HepG2 (cell line): ENCODE results near the gene IQGAP3. TPM values are rescaled to one million over a fixed set of nuclear protein-coding genes. Genes with fewer than 3 reads are reported as not detected.
A peak's percentile ranks its signal among the peaks of the same experiment; 100 is the strongest.

ENCODE experiments used
- ARID4A ChIP-seq: sonication (generic); formaldehyde crosslinking; IDR thresholded peaks from 2 replicates; pipeline ENCODE4 v1.5.0; 2020; ENCODE audit warnings: mild to moderate bottlenecking, missing genetic modification reagents, borderline replicate concordance
- EP300 ChIP-seq, 3 experiments: sonication (generic) in 1 of 3; formaldehyde crosslinking in 1 of 3; IDR thresholded peaks; 2 replicates each; pipeline versions ENCODE4 v1.5.1 to v1.6.1; 2011 to 2020; ENCODE audit warnings: low read depth in 2 of 3, low read length in 2 of 3, borderline replicate concordance in 1 of 3, improper control_type of control experiment in 1 of 3, mild to moderate bottlenecking in 1 of 3, missing genetic modification reagents in 1 of 3, moderate library complexity in 1 of 3
- FOXO4 ChIP-seq: sonication (generic); formaldehyde crosslinking; conservative IDR thresholded peaks from 2 replicates; pipeline ENCODE4 v1.8.1; 2023; ENCODE audit warnings: missing genetic modification reagents
- GABPA ChIP-seq, 2 experiments: IDR thresholded peaks; 2 replicates each; pipeline ENCODE4 v1.6.1; 2011 to 2016; ENCODE audit warnings: low read depth in 2 of 2, low read length in 1 of 2, missing biosample characterization in 1 of 2, missing genetic modification characterization in 1 of 2
- KAT8 ChIP-seq: IDR thresholded peaks from 2 replicates; pipeline ENCODE4 v1.6.1; 2016; ENCODE audit warnings: missing genetic modification reagents, missing compliant biosample characterization
- MXI1 ChIP-seq: IDR thresholded peaks from 3 replicates; pipeline ENCODE4 v1.6.1; 2012; ENCODE audit warnings: low read depth, low read length, inconsistent platforms, borderline replicate concordance
- REXO4 ChIP-seq: sonication (generic); formaldehyde crosslinking; IDR thresholded peaks from 2 replicates; pipeline ENCODE4 v1.8.0; 2022; ENCODE audit warnings: missing genetic modification reagents, mild to moderate bottlenecking, borderline replicate concordance
- SAP130 ChIP-seq: IDR thresholded peaks from 2 replicates; pipeline ENCODE4 v1.6.1; 2016; ENCODE audit warnings: low read depth
- SMAD3 ChIP-seq: sonication (generic); formaldehyde crosslinking; IDR thresholded peaks from 2 replicates; pipeline ENCODE4 v1.4.0; 2020; ENCODE audit warnings: missing genetic modification reagents
- TAF15 ChIP-seq: fragments of 200-400 bp; formaldehyde crosslinking; IDR thresholded peaks from one replicate; pipeline ENCODE4 v1.6.1; 2018; ENCODE audit warnings: mild to moderate bottlenecking, low read depth, low read length; ENCODE audit not compliant: poor library complexity, severe bottlenecking
- YEATS2 ChIP-seq: sonication (generic); formaldehyde crosslinking; IDR thresholded peaks from 2 replicates; pipeline ENCODE4 v1.4.0; 2020; ENCODE audit warnings: missing genetic modification reagents, borderline replicate concordance
- ZNF792 ChIP-seq: IDR thresholded peaks from 2 replicates; pipeline ENCODE4 v1.6.1; 2016
- ZNF816 ChIP-seq: sonication (generic); formaldehyde crosslinking; IDR thresholded peaks from 2 replicates; pipeline ENCODE4 v1.8.0; 2022; ENCODE audit warnings: missing genetic modification reagents, mild to moderate bottlenecking, borderline replicate concordance
- ZSCAN31 ChIP-seq: sonication (generic); formaldehyde crosslinking; IDR thresholded peaks from 2 replicates; pipeline ENCODE4 v1.5.0; 2020; ENCODE audit warnings: low read depth, mild to moderate bottlenecking, missing genetic modification reagents
- polyA plus RNA-seq, 8 experiments: library from polyadenylated mRNA; depleted of rRNA in 3 of 8; stranded (reverse) in 7 of 8; unstranded in 1 of 8; fragments of >200 nt; fragmentation: Illumina TruSeq in 4 of 8; extraction: Trizol in 4 of 8; gene quantifications; 2 replicates each; pipeline versions ENCODE4 v1.2.1 to v1.2.3, GENCODE V29; 2011 to 2016; ENCODE audit warnings: low read depth in 4 of 8, missing spikeins in 1 of 8, mixed read lengths in 1 of 8; ENCODE audit not compliant: insufficient read depth in 1 of 8
- total RNA-seq, 5 experiments: library from RNA; depleted of rRNA; stranded (reverse); fragments of >200 nt; fragmentation: Illumina TruSeq; extraction: Trizol; gene quantifications; 2 replicates each; pipeline ENCODE4 v1.2.3, GENCODE V29; 2016; ENCODE audit warnings: low read depth in 1 of 5

The IQGAP3 gene
- total and polyA plus RNA-seq, 2 of the 13 experiments (the other 11 are each of a cell fraction or from before 2014, with no cell fraction given), result 13.5 to 14.1 TPM

GRCh38 chr1:156591432-156592157 is 19.2 kb upstream of the IQGAP3 start, which contains the start of gene NAXE (continued):
- TF ChIP-seq FOXO4 (CRISPR knock-in tag) (0 out of 2 replicates have a peak, but pooled peaks have one; percentile 19), EP300 (IDR thresholded peaks at IDR 0.05; ENCODE audit: low read depth in 2 of 2, low read length in 2 of 2) (no peak), EP300 (CRISPR knock-in tag; IDR thresholded peaks at IDR 0.05; ENCODE audit: borderline replicate concordance) (no peak), SAP130 (peak; percentile 79), GABPA (IDR thresholded peaks at IDR 0.05; ENCODE audit: low read depth, low read length) (peak; percentile 25; the same call in 1 of the 2 replicates), GABPA (CRISPR knock-in tag; IDR thresholded peaks at IDR 0.05; ENCODE audit: low read depth) (peak; percentile 67), TAF15 (peak; percentile 62), ARID4A (CRISPR knock-in tag) (peak; percentile 69; the same call in 1 of the 2 replicates), SMAD3 (CRISPR knock-in tag) (peak; percentile 50; the same call in 1 of the 2 replicates), ZSCAN31 (CRISPR knock-in tag) (peak; percentile 54; the same call in 1 of the 2 replicates), REXO4 (CRISPR knock-in tag) (no peak), ZNF816 (CRISPR knock-in tag) (peak; percentile 86), YEATS2 (peak; percentile 61; the same call in 1 of the 2 replicates), MXI1 (peak; percentile 59; the same call in 1 of the 3 replicates), KAT8 (CRISPR knock-in tag) (peak; percentile 80), ZNF792 (CRISPR knock-in tag) (peak; percentile 35; the same call in 1 of the 2 replicates)
